HL-60 (cell line): ENCODE data around the gene ATP8B3.

Source experiments
- CTCF ChIP-seq: IDR thresholded peaks from one replicate; pipeline ENCODE4 v1.5.1; 2011; ENCODE audit warnings: low read length, control low read depth, inconsistent platforms; ENCODE audit not compliant: insufficient read depth
- GABPA ChIP-seq: IDR thresholded peaks from 2 replicates; pipeline ENCODE4 v1.6.1; 2012; ENCODE audit warnings: low read depth
- POLR2AphosphoS5 ChIP-seq: IDR thresholded peaks from 2 replicates; pipeline ENCODE4 v1.6.1; 2012; ENCODE audit warnings: low read depth
- SPI1 ChIP-seq: IDR thresholded peaks from 2 replicates; pipeline ENCODE4 v1.6.1; 2012; ENCODE audit warnings: low read depth, mild to moderate bottlenecking, borderline replicate concordance

DNA sequence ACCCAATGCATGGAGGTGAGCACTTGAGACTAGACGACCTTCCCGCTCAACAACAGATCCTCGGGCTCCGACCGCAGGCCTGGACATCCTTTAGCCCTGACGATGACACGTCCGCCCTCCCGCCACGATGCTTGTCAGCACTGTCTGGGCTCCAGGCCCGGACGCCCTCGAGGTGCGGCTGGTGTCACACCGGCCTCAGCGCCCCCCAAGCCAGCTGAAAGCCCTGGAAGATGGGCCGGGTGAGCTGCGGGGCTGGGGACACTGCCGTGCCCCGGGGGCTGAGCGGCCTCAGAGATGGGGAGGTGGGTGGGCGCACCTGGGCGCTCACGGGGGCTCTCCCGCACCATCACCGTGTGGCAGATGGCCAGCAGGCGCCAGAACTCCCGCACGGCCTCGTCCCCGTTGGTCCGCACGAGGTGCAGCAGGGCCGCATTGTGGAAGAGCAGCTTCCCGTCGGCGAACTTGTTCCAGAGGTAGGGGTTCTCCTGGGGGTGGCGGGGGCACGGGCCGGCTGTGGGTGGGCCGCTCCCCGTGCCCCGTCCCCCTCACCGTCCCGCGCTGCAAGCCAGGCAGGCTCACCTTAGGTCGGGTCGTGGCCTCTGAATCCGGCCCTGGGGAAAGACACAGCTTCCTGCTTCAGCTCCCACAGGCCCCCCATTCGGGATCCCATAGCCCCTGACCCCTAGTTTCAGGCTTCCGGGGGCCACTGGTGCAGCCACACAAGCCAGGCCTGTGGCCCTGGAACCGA, 15.5 kb downstream of the ATP8B3 start:
- TF ChIP-seq CTCF (no peak), GABPA (no peak), POLR2AphosphoS5 (no peak), SPI1 (no peak)
